ENCODE measurements around the gene CLSTN2.

- TF ChIP-seq CTCF (IDR thresholded peaks at IDR 0.05; ENCODE audit: insufficient read depth, low read depth, low read length) = no peak
- TF ChIP-seq EZH2 (IDR thresholded peaks at IDR 0.05; ENCODE audit: insufficient read depth, low read length) = no peak
Observed at GRCh38 chr3:140088513-140088912, 153.5 kb downstream of the CLSTN2 start.
